Activated T-cell treated with anti-CD3 and anti-CD28 coated beads, Interleukin-2, amount 50 U/mL, for 24 hours (primary cell): ENCODE data around the gene RNF44.

Experiments
- DNase-seq: peaks from one replicate; pipeline ENCODE4 v3.0.0-alpha.2; 2020
- H3K27ac Mint-ChIP-seq: 2 replicates; pipeline ENCODE4 v1.8.0; 2020; ENCODE audit warnings: mild to moderate bottlenecking, mixed read lengths
- H3K27me3 Mint-ChIP-seq: 2 replicates; pipeline ENCODE4 v1.8.0; 2020; ENCODE audit warnings: mixed read lengths
- H3K36me3 Mint-ChIP-seq: 2 replicates; pipeline ENCODE4 v1.8.0; 2020; ENCODE audit warnings: low read depth, mixed read lengths
- H3K4me1 Mint-ChIP-seq: 2 replicates; pipeline ENCODE4 v1.8.0; 2020; ENCODE audit warnings: low read depth, mixed read lengths
- H3K4me3 Mint-ChIP-seq: 2 replicates; pipeline ENCODE4 v1.8.0; 2020; ENCODE audit warnings: mild to moderate bottlenecking, moderate library complexity, mixed read lengths
- H3K9me3 Mint-ChIP-seq: 2 replicates; pipeline ENCODE4 v1.8.0; 2020; ENCODE audit warnings: mixed read lengths

The RNF44 gene

DNA sequence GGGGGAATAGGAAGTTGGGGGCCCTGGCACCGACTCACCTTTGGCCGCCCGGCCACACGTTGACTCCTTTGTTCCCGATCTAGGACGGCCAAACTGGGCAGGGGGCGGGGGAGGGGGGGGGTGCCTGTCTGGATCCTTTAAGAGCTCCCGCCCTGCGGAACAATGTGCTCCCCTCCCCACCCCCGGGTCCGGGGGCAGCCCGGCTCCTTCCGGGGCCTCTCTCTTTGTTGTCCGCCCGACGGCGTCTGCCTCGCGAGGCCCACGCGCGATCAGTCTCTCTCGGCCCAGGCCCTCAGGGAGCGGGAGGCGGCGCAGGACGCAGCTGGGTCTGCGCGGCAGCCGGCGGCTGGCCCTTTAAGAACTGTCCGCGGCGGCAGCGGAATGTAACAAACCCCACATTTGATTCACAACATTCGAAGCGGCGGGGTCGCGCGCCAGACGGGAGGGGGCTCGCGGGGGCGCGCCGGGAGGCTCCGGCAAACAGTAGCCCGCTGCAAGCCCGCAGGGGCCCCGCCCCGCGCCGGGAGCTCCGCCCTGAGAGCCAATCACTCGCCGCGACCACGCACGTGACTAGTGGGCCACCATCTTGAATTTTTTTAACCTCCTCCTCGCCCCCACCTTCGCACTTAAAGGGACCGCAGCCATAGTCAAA lies at the start of gene RNF44:
Gene RNF44, minus strand, starts transcription at position 501 of the 652 bp plus-strand sequence. CDS start 4,930 bp downstream, outside the sequence.
- Mint-ChIP-seq H3K27ac (peak within 1 kb of the TSS; percentile 99), H3K36me3 (peaks cover 36% of the 10 kb centered on the region), H3K4me1 (peaks cover 64% of the 10 kb centered on the region), H3K27me3 (no peaks in the 10 kb centered on the region), H3K9me3 (no peaks in the 10 kb centered on the region), H3K4me3 (peak within 1 kb of the TSS; percentile 87)
- DNase-seq = peak; percentile 99

DNA sequence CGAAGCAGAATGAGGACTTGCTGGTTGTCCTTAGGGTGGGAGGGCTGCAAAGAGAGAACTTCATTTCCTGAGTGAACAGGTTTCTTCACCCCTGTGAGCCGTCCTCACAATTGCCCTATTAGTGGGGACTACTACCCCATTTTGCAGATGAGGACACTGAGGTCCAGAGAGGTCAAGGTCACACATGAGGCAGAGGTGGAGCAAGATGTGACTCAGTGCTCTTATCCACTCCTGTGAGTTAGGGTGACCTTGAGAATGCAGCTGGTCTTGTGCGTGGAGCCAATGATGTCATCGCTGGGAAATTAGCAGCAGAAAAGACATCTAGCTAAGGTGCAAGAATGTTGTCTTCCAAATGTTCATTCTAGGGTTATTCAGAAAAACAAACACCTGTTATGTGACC lies 45.9 kb upstream of the RNF44 start:
- Mint-ChIP-seq H3K4me1 (no peaks in the 10 kb centered on the region), H3K36me3 (no peaks in the 10 kb centered on the region), H3K4me3 (no peak overlapping the region), H3K9me3 (peaks cover 6% of the 10 kb centered on the region), H3K27me3 (no peaks in the 10 kb centered on the region), H3K27ac (no peak overlapping the region)
- no peak for DNase-seq

GRCh38 chr5:176581361-176581760 lies 44.2 kb upstream of the RNF44 start:
- Mint-ChIP-seq H3K9me3 (peaks cover 6% of the 10 kb centered on the region), H3K36me3 (no peaks in the 10 kb centered on the region), H3K4me3 (no peak overlapping the region), H3K4me1 (no peaks in the 10 kb centered on the region), H3K27ac (no peak overlapping the region), H3K27me3 (no peaks in the 10 kb centered on the region)
- DNase-seq = no peak

DNA sequence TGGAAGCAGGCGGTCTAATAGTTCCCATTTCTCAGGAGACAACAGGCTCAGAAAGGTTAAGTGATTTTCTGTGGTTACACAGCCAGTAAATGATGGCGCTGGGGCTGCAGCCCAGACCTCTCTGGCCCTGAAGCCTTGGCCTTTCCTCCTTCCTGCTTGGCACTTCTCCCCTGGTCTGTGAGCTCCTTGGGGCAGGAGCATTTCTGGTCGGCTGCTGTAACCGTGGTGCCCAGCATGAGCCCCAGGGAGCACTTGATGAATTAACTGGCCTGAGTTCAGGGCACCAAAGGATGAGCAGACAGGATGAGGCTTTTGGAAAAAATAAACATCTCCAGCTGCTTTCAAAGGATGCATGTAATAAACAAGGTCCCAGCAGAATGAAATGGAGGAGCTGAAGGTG lies 42.1 kb upstream of the RNF44 start:
- H3K4me1 Mint-ChIP-seq = no peaks in the 10 kb centered on the region
- H3K27me3 Mint-ChIP-seq = no peaks in the 10 kb centered on the region
- no peak overlapping the region for H3K4me3 Mint-ChIP-seq
- DNase-seq = no peak
- no peaks in the 10 kb centered on the region for H3K36me3 Mint-ChIP-seq
- H3K27ac Mint-ChIP-seq = no peak overlapping the region
- no peaks in the 10 kb centered on the region for H3K9me3 Mint-ChIP-seq

GRCh38 chr5:176578391-176578808 lies 41.2 kb upstream of the RNF44 start:
- Mint-ChIP-seq H3K36me3 (no peaks in the 10 kb centered on the region), H3K4me3 (no peak overlapping the region), H3K4me1 (peaks cover 3% of the 10 kb centered on the region), H3K9me3 (no peaks in the 10 kb centered on the region), H3K27me3 (no peaks in the 10 kb centered on the region), H3K27ac (no peak overlapping the region)
- DNase-seq = no peak

GRCh38 chr5:176577312-176578176 lies 40.3 kb upstream of the RNF44 start:
- DNase-seq = no peak
- H3K27me3 Mint-ChIP-seq = no peaks in the 10 kb centered on the region
- no peak overlapping the region for H3K4me3 Mint-ChIP-seq
- H3K27ac Mint-ChIP-seq = no peak overlapping the region
- no peaks in the 10 kb centered on the region for H3K36me3 Mint-ChIP-seq
- no peaks in the 10 kb centered on the region for H3K9me3 Mint-ChIP-seq
- peaks cover 3% of the 10 kb centered on the region for H3K4me1 Mint-ChIP-seq

- no peak for DNase-seq
- Mint-ChIP-seq H3K27ac (no peak overlapping the region), H3K27me3 (no peaks in the 10 kb centered on the region), H3K36me3 (no peaks in the 10 kb centered on the region), H3K4me3 (no peak overlapping the region), H3K9me3 (no peaks in the 10 kb centered on the region), H3K4me1 (peaks cover 3% of the 10 kb centered on the region)
These were observed 38.6 kb upstream of the RNF44 start for GRCh38 chr5:176575488-176576422.

DNA sequence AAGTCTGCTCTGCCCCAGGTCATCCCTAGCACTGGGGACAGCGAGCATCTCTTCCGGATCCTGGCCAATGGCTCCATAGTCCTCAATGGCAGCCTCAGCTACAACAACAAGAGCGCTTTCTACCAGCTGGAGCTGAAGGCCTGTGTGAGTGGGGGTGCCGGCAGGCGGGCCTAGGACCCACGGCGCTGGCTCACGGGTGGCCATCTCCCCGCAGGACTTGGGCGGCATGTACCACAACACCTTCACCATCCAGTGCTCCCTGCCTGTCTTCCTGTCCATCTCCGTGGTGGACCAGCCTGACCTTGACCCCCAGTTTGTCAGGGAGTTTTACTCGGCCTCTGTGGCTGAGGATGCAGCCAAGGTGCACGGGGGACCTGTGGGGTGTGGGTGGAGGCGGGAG lies 37.9 kb upstream of the RNF44 start:
- Mint-ChIP-seq H3K4me3 (no peak overlapping the region), H3K9me3 (no peaks in the 10 kb centered on the region), H3K4me1 (peaks cover 3% of the 10 kb centered on the region), H3K36me3 (no peaks in the 10 kb centered on the region), H3K27me3 (peaks cover under 1% of the 10 kb centered on the region), H3K27ac (no peak overlapping the region)
- DNase-seq = no peak

DNA sequence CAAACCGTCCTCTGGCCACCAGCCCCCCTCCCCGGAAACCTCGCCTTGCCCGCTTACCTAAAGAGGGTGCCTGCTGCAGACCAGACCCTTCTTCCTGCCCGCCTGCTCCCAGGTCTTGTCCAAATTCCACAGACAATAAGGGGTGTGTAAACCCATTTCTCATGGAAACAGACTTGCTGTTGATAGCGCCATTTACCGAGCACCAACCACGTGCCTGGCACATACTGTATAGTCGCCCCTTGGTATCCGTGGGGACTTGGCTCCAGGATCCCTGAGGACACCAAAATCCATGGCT lies 37.0 kb upstream of the RNF44 start:
- no peak overlapping the region for H3K27ac Mint-ChIP-seq
- H3K4me1 Mint-ChIP-seq = peaks cover 3% of the 10 kb centered on the region
- DNase-seq = no peak
- H3K36me3 Mint-ChIP-seq = no peaks in the 10 kb centered on the region
- H3K9me3 Mint-ChIP-seq = no peaks in the 10 kb centered on the region
- H3K4me3 Mint-ChIP-seq = no peak overlapping the region
- H3K27me3 Mint-ChIP-seq = peaks cover 3% of the 10 kb centered on the region

DNA sequence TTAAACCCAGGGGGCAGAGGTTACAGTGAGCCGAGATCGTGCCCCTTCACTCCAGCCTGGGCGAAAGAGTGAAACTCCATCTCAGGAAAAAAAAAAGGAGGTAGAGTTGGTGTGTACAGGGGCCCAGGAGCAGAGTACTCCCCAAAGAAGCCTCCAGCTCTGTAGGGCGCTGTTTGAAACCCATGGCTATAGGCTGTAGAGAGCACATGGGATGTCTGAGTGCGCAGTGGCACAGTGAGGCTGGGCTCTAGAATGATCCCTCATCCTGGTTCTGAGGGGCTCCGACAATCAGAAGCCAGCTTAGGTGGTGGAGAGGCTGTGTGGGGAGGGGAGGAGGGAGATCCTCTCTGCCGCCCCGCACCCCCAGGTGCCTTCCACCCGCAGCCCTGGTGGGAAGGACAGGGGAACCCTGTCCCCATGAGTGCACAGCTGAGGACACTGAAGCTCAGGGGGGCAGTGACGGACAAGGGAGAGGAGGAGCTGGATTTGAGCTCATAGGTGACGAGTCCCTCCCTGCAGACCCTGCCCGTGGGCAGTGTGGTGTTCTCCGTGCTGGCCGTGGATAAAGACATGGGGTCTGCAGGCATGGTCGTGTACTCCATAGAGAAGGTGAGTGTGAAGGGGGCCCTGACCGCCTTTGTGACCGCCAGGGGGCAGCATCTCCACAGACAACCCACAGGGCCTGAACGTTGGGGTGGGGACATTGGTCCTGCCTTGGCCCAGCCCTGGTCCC lies 36.5 kb upstream of the RNF44 start:
- H3K4me1 Mint-ChIP-seq = peaks cover 3% of the 10 kb centered on the region
- no peaks in the 10 kb centered on the region for H3K9me3 Mint-ChIP-seq
- H3K36me3 Mint-ChIP-seq = no peaks in the 10 kb centered on the region
- peaks cover 3% of the 10 kb centered on the region for H3K27me3 Mint-ChIP-seq
- peak; percentile 87 for DNase-seq
- H3K4me3 Mint-ChIP-seq = no peak overlapping the region
- no peak overlapping the region for H3K27ac Mint-ChIP-seq

DNA sequence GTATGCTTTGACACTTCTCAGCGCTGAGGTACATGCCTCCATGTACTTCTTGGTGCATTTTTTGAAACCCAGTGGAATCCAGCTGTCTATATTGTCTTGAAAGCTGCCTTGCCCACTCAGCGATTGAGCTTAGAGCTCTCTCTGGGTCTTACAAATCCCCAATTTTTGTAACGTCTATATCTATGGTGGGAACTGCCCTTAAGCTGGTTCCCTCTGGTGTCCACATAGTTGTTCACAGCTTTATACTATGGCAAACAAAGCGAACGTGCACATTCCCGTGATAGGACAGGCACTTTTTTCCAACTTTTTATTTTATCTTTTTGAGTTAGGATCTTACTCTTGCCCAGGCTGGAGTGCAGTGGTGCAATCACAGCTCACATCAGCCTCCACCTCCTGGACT lies 32.8 kb upstream of the RNF44 start:
- Mint-ChIP-seq H3K9me3 (no peaks in the 10 kb centered on the region), H3K36me3 (no peaks in the 10 kb centered on the region), H3K4me3 (no peak overlapping the region), H3K27ac (no peak overlapping the region), H3K27me3 (peaks cover 3% of the 10 kb centered on the region), H3K4me1 (peaks cover 3% of the 10 kb centered on the region)
- DNase-seq = no peak

GRCh38 chr5:176568657-176569056 lies 31.5 kb upstream of the RNF44 start:
- no peak for DNase-seq
- Mint-ChIP-seq H3K36me3 (no peaks in the 10 kb centered on the region), H3K27me3 (peaks cover 3% of the 10 kb centered on the region), H3K27ac (no peak overlapping the region), H3K4me1 (no peaks in the 10 kb centered on the region), H3K4me3 (no peak overlapping the region), H3K9me3 (no peaks in the 10 kb centered on the region)

DNA sequence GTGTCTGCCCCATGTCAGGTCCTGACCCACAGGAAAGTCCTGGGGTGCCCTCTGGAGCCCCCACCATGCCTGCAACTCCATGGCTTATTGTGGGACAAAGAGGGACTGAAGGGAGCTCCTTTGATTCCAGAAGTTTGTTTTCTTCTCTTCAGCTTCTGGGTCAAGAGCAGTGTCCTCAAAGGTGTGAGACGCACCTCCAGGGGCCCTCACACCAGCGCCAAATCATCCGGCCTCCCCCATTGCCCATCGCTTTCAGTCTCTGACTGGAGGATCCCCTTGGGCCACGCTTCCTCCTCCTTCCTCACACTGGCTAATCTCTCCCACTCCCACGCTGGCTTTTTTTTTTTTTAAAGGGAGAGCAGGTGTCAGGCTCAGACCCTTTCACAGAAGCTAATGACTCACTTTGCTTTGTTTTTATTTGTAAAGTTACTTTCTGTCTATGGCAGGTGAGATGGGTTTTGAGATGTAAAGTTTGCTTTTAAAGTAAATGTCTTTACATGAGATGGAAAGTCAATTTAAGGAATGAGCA lies 28.6 kb upstream of the RNF44 start:
- no peak overlapping the region for H3K27ac Mint-ChIP-seq
- no peak overlapping the region for H3K4me3 Mint-ChIP-seq
- no peak for DNase-seq
- H3K36me3 Mint-ChIP-seq = no peaks in the 10 kb centered on the region
- peaks cover 3% of the 10 kb centered on the region for H3K27me3 Mint-ChIP-seq
- peaks cover 15% of the 10 kb centered on the region for H3K4me1 Mint-ChIP-seq
- no peaks in the 10 kb centered on the region for H3K9me3 Mint-ChIP-seq

- H3K27ac Mint-ChIP-seq = no peak overlapping the region
- peaks cover 28% of the 10 kb centered on the region for H3K4me1 Mint-ChIP-seq
- no peaks in the 10 kb centered on the region for H3K9me3 Mint-ChIP-seq
- no peak overlapping the region for H3K4me3 Mint-ChIP-seq
- no peaks in the 10 kb centered on the region for H3K36me3 Mint-ChIP-seq
- H3K27me3 Mint-ChIP-seq = no peaks in the 10 kb centered on the region
- no peak for DNase-seq
These were observed 26.8 kb upstream of the RNF44 start for GRCh38 chr5:176564002-176564401.
